GM18505 (cell line): Measurements from ENCODE around the gene LGALS9C.
"Not testable (repeated sequence)": the region's sequence is repeated elsewhere in the genome, so short reads cannot be mapped to it uniquely, and the experiment has no call there.

Experiments
- ATAC-seq: cut with Tn5 transposase; IDR thresholded peaks from one replicate; pipeline ENCODE4 v1.9.1; 2021; ENCODE audit not compliant: unreplicated experiment

LGALS9C gene

GRCh38 chr17:18478362-18478761 lies 1.8 kb downstream of the LGALS9C start:
- ATAC-seq: not testable (repeated sequence)

- ATAC-seq: not testable (repeated sequence)
Observed at GRCh38 chr17:18478977-18479595, 2.5 kb downstream of the LGALS9C start.

DNA sequence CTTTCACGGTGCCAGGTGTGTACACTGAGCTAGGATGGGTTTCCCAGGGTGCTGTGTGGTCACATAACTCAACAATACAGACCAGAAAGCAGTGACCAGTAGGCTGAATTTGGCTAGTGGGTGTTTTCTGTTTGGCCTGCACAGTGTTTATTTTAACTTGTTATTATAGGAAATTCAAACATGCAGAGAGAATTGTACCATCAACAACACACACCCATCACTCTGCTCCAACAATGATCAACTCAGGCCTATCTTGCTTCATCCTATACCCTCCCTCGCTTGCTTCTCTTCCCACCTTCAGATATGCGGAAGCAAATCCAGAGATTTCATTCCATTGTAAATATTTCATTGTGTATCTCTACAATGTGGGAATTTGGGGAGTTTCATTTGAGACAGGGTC lies 5.2 kb downstream of the LGALS9C start:
- not testable (repeated sequence) for ATAC-seq

DNA sequence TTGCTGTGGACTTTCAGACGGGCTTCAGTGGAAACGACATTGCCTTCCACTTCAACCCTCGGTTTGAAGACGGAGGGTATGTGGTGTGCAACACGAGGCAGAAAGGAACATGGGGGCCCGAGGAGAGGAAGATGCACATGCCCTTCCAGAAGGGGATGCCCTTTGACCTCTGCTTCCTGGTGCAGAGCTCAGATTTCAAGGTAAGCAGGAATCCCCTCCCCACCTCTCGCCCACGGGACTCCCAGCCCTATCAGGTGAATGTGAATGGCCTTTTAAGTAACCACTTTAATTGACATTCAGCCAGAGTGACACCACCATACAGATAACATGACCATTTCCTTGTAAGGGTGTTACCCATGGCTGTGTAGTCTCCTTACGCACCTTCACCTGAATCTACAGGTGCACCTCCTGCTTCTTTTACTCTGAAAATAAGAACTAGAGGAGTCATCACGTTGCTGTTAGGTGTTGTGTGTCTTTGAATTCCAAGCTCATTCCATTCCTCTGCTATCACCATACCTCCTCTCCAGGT lies 9.4 kb downstream of the LGALS9C start:
- not testable (repeated sequence) for ATAC-seq

DNA sequence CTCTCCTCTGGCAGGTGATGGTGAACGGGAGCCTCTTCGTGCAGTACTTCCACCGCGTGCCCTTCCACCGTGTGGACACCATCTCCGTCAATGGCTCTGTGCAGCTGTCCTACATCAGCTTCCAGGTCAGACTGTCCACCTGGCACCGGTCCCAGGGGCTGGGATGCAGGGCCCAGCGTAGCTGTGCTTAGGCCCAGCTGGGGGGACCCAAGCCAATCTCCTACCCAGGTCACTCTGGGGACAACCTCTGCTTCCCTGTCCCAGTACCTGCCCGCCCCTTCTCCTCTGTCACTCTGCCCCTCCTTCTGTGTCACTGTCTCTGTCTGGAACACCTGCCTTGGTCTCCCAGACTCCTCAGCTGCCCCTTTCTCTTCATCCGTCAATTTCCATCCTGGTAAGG lies 11.0 kb downstream of the LGALS9C start:
- not testable (repeated sequence) for ATAC-seq

DNA sequence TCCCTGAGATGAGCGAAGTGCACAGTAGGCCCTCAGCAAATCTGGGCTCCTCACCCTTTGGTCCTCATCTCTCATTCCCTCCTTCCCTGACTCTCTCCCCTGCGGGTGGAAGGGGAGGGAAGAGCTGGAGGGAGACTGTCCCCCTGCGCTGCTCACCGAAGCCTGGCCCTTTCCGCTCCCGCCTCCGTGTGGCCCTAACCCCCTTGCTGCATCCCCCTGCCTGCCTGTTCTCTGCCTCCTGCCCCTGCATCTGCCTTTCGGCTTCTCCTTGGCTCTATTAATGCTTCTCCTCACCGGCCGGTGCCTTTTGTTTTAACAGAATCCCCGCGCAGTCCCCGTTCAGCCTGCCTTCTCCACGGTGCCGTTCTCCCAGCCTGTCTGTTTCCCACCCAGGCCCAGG lies 12.0 kb downstream of the LGALS9C start:
- not testable (repeated sequence) for ATAC-seq

GRCh38 chr17:18490016-18490415 lies 13.4 kb downstream of the LGALS9C start:
- ATAC-seq: not testable (repeated sequence)

- ATAC-seq: not testable (repeated sequence)
Observed at GRCh38 chr17:18492712-18493480, 16.3 kb downstream of the LGALS9C start.

DNA sequence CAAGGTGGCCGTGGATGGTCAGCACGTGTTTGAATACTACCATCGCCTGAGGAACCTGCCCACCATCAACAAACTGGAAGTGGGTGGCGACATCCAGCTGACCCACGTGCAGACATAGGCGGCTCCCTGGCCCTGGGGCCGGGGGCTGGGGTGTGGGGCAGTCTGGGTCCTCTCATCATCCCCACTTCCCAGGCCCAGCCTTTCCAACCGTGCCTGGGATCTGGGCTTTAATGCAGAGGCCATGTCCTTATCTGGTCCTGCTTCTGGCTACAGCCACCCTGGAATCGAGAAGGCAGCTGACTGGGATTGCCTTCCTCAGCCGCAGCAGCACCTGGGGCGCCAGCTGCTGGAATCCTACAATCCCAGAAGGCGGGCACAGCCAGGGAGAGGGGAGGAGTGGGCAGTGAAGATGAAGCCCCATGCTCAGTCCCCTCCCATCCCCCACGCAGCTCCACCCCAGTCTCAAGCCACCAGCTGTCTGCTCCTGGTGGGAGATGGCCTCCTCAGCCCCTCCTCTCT lies 17.7 kb downstream of the LGALS9C start:
- ATAC-seq: not testable (repeated sequence)

- not testable (repeated sequence) for ATAC-seq
Observed at GRCh38 chr17:18497044-18497443, 20.5 kb downstream of the LGALS9C start.

DNA sequence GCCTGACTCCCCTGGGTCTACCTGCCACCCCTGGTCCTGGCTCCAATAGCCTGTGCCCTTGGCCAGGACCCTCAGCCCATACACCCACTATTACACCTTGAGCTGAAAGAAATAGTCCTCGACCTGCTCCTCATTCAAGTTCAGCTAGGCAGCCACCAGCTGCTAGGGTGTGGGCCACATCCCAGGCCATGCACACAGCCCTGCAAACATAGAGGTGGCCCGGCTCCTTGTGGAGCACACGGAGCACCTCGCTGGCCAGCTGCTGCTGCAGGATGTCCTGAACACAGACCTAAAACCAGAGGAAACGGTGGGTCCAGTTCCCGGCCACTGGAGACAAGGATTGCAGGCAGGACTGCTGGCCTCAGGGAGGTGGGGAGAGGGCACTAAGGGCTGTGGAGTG lies 22.5 kb downstream of the LGALS9C start:
- ATAC-seq: not testable (repeated sequence)

DNA sequence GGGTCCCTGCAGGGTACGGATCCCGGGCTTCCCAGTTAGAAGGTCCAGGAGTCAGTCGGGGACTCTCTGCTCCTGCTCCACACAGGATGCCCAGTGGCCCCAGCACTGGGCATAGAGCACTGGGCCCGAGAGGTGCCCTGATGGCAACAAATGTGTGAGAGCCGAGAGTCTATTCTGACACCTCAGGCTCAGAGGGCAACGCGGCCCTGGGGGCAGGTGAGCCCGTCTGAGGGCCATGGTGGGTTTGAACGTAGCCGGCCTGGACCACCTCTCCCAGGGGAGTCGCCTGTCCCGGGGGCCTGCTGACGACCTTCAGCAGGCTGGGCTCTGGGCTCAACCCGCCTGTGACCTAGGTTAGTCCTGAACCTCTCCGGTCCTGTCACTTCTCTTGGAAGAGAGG lies 23.2 kb downstream of the LGALS9C start:
- not testable (repeated sequence) for ATAC-seq

- ATAC-seq: not testable (repeated sequence)
Observed at GRCh38 chr17:18500281-18500680, 23.7 kb downstream of the LGALS9C start.

GRCh38 chr17:18500816-18501215 lies 24.2 kb downstream of the LGALS9C start:
- not testable (repeated sequence) for ATAC-seq

GRCh38 chr17:18503221-18503620 lies 26.6 kb downstream of the LGALS9C start:
- ATAC-seq: not testable (repeated sequence)

DNA sequence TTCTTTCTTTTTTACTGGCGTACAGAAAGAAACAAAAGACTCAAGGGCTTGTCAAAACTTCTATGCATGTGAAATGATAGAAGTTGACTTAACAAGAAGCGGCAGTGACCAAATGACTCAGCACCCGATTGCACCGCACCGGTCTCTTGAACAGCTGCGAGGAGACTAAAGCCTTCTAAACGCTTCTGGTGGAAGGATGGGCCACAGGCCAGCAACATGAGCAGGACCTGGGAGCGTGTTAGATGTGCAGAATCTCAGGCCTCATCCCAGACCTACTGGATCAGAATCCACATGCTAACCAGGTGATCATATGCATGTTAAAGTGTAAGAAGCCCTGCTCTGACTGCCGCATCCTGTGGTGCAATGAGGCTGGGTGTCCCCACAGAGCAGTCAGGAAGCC lies 31.1 kb downstream of the LGALS9C start:
- not testable (repeated sequence) for ATAC-seq

GRCh38 chr17:18508667-18509066 lies 32.1 kb downstream of the LGALS9C start:
- not testable (repeated sequence) for ATAC-seq

DNA sequence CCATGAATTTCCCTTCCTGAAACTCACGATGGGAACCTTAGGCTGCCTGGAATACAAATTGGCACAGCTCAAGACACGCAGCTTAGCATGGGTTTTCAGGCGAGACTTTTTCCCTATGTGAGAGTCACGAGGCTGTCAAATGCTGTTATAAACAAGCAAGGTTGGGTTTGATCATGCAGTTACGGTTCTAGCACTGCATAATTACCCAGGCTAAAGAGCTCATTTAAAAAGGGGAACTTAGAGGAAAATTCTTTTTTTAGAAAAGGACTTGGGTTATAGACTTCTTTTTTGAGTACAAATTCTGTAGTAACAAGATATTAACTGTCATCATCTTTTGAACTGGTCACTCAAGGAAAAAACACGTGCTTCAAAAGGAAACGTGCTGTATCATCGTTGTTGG lies 44.5 kb downstream of the LGALS9C start:
- not testable (repeated sequence) for ATAC-seq

GRCh38 chr17:18525015-18525414 lies 48.4 kb downstream of the LGALS9C start:
- ATAC-seq: not testable (repeated sequence)

DNA sequence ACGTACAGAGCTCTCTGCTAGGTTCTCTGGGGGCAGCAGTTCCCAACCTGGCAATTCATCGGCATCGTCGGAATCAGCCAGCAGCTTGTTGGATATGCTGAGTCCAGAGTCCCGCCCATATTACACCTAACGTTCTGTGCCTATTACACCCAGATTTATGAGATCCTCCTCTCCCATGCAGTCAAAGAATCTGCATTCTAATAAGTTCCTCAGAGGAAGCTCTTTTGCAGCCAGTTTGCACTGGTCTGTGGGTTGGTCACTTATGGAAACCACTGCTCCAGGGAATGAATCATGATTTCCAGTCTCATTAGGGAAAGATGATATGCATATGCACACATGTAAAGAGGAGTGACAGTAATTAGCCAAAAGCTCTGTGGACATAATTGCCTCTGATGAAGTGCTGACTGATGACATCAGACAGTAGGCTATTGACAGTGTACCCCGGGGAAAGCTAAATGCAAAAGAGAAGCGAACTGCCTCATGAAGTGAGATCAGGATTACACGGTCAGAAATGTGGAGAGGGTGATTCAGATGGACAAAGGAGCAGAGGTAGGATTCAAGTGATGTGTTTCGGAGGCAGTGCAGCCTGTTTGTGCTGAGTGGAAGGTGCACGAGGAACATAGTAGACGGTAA lies 49.7 kb downstream of the LGALS9C start:
- ATAC-seq: not testable (repeated sequence)

DNA sequence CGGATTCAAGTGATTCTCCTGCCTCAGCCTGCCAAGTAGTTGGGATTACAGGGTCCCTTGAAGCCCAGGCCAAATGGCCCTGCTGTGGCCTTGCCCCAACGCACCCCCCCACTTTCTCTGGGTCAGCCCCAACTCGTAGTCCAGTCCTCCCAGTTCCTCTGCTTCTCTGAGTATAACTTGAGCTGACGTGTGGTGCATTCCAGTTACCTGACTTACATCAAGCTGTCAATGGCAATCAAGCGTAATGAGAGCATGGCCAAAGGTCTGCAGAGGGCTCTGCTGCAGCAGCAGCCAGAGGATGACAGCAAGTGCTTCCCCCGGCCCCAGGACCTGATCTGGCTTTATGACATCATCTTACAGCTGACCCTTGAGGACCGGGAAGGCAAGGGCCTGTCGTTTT lies 50.8 kb downstream of the LGALS9C start:
- ATAC-seq: not testable (repeated sequence)
